NOMO-1 treated with DMSO at 0.1 percent for 48 hours (cell line): Measurements from ENCODE around the gene INPP5J.
"Not testable (repeated sequence)": the region's sequence is repeated elsewhere in the genome, so short reads cannot be mapped to it uniquely, and the experiment has no call there.

Source experiments
- DNase-seq: peaks from one replicate; lab custom pipeline; 2025; ENCODE audit not compliant: unreplicated experiment; lab: John Stamatoyannopoulos, UW

Gene INPP5J

GRCh38 chr22:31099841-31100761, 22.7 kb upstream of the INPP5J start:
- no peak for DNase-seq

- no peak for DNase-seq
Observed at GRCh38 chr22:31100762-31101525, 21.8 kb upstream of the INPP5J start.

GRCh38 chr22:31102441-31103081, 20.2 kb upstream of the INPP5J start:
- DNase-seq: no peak

GRCh38 chr22:31103111-31103510, 19.7 kb upstream of the INPP5J start:
- DNase-seq: no peak

GRCh38 chr22:31103899-31104694, 18.7 kb upstream of the INPP5J start:
- DNase-seq: no peak

GRCh38 chr22:31104869-31105268, 17.9 kb upstream of the INPP5J start:
- DNase-seq: no peak

- no peak for DNase-seq
Observed at GRCh38 chr22:31105282-31105929, 17.4 kb upstream of the INPP5J start.

GRCh38 chr22:31106001-31106571, 16.7 kb upstream of the INPP5J start:
- DNase-seq: no peak

GRCh38 chr22:31106731-31107177, 16.0 kb upstream of the INPP5J start:
- DNase-seq: no peak

- DNase-seq: peak; percentile 93
Observed at GRCh38 chr22:31107178-31107893, 15.4 kb upstream of the INPP5J start, which contains the start of gene SELENOM. Gene SELENOM, minus strand, starts transcription at chr22:31107568. Its CDS starts 63 bp downstream, at chr22:31107505.

- DNase-seq: no peak
Observed at GRCh38 chr22:31107894-31108218, 14.9 kb upstream of the INPP5J start.

GRCh38 chr22:31112547-31113091, 10.1 kb upstream of the INPP5J start:
- not testable (repeated sequence) for DNase-seq

GRCh38 chr22:31118046-31118820, 4.5 kb upstream of the INPP5J start:
- no peak for DNase-seq

- DNase-seq: no peak
Observed at GRCh38 chr22:31119026-31119717, 3.6 kb upstream of the INPP5J start.

- no peak for DNase-seq
Observed at GRCh38 chr22:31120230-31120629, 2.5 kb upstream of the INPP5J start.

- DNase-seq: no peak
Observed at GRCh38 chr22:31120642-31121041, 2.1 kb upstream of the INPP5J start.

GRCh38 chr22:31121403-31121802, 1.4 kb upstream of the INPP5J start:
- no peak for DNase-seq

- DNase-seq: no peak
Observed at GRCh38 chr22:31122196-31122531, 602 bp upstream of the INPP5J start.
